ENCODE results near the gene PKDCC.
A peak's percentile ranks its signal among the peaks of the same experiment; 100 is the strongest.
"Not testable (repeated sequence)": the region's sequence is repeated elsewhere in the genome, so short reads cannot be mapped to it uniquely, and the experiment has no call there.

Gene PKDCC

GRCh38 chr2:42067521-42067920, 19.7 kb downstream of the PKDCC start:
- DNase-seq = no peak

- DNase-seq = no peak
Observed at GRCh38 chr2:42068571-42069178, 20.9 kb downstream of the PKDCC start.

GRCh38 chr2:42069568-42069967, 21.7 kb downstream of the PKDCC start:
- no peak for DNase-seq

GRCh38 chr2:42071791-42072190, 24.0 kb downstream of the PKDCC start:
- no peak for DNase-seq

- peak; percentile 49 for DNase-seq
Observed at GRCh38 chr2:42072349-42073118, 24.7 kb downstream of the PKDCC start.

GRCh38 chr2:42073739-42074503, 26.1 kb downstream of the PKDCC start:
- no peak for DNase-seq

GRCh38 chr2:42074661-42075060, 26.8 kb downstream of the PKDCC start:
- DNase-seq = no peak

- DNase-seq = no peak
Observed at GRCh38 chr2:42076357-42077225, 28.8 kb downstream of the PKDCC start.

- no peak for DNase-seq
Observed at GRCh38 chr2:42077343-42077742, 29.5 kb downstream of the PKDCC start.

GRCh38 chr2:42079737-42080287, 32.0 kb downstream of the PKDCC start:
- DNase-seq = no peak

- not testable (repeated sequence) for DNase-seq
Observed at GRCh38 chr2:42081151-42081550, 33.3 kb downstream of the PKDCC start.

- DNase-seq = no peak
Observed at GRCh38 chr2:42082016-42082415, 34.2 kb downstream of the PKDCC start.

- DNase-seq = no peak
Observed at GRCh38 chr2:42084231-42084671, 36.4 kb downstream of the PKDCC start.

- DNase-seq = not testable (repeated sequence)
Observed at GRCh38 chr2:42085070-42085469, 37.2 kb downstream of the PKDCC start.

- DNase-seq = no peak
Observed at GRCh38 chr2:42085706-42086487, 38.1 kb downstream of the PKDCC start.

GRCh38 chr2:42086500-42086953, 38.7 kb downstream of the PKDCC start:
- DNase-seq = peak; percentile 84

GRCh38 chr2:42087137-42087856, 39.5 kb downstream of the PKDCC start:
- DNase-seq = no peak

GRCh38 chr2:42087857-42088195, 40.0 kb downstream of the PKDCC start:
- no peak for DNase-seq

- peak; percentile 42 for DNase-seq
Observed at GRCh38 chr2:42089340-42089925, 41.6 kb downstream of the PKDCC start.

- DNase-seq = no peak
Observed at GRCh38 chr2:42090216-42090615, 42.4 kb downstream of the PKDCC start.

Data from retina (tissue), 1 donor.